ENCODE measurements around the gene UGT1A8.

The UGT1A8 gene

DNA sequence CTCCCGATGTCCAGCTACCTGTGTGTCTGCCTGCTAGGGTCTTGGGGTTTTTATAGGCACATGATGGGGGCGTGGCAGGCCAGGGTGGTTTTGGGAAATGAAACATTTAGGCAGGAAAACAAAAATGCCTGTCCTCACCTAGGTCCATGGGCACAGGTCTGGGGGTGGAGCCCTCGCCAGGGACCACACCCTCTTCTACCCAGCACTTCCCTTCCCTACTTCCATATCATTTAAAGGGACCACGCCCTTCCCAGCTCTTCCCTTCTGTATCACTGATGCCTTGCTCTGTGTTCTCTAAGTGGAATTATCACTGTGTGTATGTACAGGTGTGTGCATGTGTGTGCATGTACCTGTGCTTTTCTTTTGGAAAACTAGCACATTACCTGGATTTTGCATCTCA lies 149.0 kb downstream of the UGT1A8 start:
- no peak for DNase-seq (ENCODE audit: low read depth)

DNA sequence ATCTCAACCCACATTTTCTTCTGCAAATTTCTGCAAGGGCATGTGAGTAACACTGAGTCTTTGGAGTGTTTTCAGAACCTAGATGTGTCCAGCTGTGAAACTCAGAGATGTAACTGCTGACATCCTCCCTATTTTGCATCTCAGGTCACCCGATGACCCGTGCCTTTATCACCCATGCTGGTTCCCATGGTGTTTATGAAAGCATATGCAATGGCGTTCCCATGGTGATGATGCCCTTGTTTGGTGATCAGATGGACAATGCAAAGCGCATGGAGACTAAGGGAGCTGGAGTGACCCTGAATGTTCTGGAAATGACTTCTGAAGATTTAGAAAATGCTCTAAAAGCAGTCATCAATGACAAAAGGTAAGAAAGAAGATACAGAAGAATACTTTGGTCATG lies 150.6 kb downstream of the UGT1A8 start:
- DNase-seq (ENCODE audit: low read depth), result no peak

DNA sequence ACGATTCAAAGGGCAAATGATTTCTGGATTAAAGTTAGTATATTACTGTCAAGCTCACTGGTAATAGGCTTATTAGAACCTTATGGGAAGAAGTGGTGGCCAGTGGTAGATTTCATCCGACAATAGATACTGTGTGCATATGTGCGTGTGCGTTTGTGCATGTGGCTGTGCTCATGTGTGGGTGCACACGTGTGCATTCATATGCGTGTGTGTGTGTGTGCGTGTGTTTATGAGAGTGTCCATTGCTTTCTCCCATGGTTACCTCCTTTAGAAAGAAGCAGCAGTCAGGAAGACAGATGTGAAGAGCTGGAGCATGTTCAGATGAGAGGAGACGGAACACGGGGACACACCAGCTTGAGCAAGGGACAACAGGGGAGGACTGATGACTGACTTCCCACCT lies 151.8 kb downstream of the UGT1A8 start:
- no peak for DNase-seq (ENCODE audit: low read depth)

DNA sequence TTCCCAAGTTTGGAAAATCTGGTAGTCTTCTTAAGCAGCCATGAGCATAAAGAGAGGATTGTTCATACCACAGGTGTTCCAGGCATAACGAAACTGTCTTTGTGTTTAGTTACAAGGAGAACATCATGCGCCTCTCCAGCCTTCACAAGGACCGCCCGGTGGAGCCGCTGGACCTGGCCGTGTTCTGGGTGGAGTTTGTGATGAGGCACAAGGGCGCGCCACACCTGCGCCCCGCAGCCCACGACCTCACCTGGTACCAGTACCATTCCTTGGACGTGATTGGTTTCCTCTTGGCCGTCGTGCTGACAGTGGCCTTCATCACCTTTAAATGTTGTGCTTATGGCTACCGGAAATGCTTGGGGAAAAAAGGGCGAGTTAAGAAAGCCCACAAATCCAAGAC lies 154.7 kb downstream of the UGT1A8 start:
- no peak for DNase-seq (ENCODE audit: low read depth)

DNA sequence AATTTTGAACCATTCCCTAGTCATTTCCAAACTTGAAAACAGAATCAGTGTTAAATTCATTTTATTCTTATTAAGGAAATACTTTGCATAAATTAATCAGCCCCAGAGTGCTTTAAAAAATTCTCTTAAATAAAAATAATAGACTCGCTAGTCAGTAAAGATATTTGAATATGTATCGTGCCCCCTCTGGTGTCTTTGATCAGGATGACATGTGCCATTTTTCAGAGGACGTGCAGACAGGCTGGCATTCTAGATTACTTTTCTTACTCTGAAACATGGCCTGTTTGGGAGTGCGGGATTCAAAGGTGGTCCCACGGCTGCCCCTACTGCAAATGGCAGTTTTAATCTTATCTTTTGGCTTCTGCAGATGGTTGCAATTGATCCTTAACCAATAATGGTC lies 155.2 kb downstream of the UGT1A8 start:
- DNase-seq (ENCODE audit: low read depth), result no peak

DNA sequence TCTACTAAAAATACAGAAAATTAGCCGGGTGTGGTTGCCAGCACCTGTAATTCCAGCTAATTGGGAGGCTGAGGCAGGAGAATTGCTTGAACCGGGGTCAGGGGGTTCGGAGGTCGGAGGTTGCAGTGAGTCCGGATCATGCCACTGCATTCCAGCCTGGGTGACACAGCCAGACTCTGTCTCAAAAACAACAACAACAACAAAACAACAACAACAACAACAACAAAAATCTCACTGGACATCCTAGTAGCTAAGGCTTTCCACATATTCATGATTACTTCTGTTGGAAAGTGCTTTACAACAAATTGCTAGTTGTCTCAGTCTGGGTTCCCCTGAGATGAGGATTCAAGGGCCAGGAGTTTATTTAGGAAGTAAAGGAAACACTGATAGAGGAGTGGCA lies 156.4 kb downstream of the UGT1A8 start:
- DNase-seq (ENCODE audit: low read depth), result no peak

DNA sequence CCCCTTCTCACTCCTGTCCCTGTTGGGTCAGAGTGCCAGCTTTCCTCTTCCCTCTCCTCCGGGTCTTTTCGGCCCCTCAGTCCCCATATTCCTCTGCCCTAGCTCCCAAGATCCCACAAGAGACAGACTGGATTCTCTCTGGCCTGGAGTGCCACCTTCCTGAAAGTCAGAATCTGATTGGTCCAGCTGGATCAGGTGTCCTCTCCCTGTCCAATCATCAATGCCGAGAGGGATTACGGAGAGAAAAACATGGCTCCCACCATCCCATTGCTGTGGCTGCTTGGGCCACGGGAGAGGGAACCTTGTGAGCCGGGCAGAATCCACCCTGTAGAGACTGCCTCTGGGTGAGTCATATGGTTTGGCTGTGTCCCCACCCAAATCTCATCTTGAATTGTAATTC lies 158.0 kb downstream of the UGT1A8 start:
- DNase-seq (ENCODE audit: low read depth), result no peak

DNA sequence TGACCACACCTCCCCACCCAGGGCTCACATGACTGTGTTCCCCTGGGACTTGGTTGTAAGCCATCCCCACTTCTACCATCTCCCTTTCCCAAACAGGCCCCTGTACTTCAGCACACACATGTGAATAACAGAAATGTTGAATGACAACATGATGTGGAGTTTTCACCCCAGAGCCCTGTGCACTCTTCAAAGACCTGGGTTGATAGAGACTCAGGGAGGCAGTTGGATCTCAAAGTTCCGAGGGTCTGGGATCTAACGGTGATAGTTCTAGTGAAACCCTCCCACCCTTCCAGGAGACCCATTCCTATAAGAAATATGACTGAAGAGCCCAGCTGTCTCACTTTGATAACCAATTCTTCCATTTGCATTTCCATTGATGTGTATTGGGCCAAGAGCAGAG lies 160.6 kb downstream of the UGT1A8 start, which contains the start of gene MROH2A:
Gene MROH2A (plus strand): TSS at position 301 of the 400 bp plus-strand sequence. CDS start 1,029 bp downstream, outside the sequence.
- DNase-seq (ENCODE audit: low read depth), result no peak

DNA sequence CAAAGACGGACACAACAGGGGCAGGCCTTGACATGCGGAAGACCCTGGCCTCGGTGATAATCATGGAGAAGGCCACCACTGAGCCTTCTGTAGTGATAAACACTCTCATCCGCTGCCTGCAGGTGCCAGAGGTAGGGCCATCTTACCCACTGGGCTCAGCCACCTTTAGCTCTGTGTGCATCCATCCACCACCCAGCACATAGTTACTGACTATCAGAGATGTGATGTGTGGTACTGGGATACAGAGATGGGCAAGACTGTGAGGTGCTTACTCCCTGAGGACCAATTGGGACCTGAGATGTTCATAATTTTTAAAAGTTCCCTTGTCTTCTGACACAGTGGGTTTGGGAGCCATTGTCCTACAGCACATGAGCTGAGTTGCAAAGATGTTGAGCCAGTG lies 162.3 kb downstream of the UGT1A8 start:
- no peak for DNase-seq (ENCODE audit: low read depth)

DNA sequence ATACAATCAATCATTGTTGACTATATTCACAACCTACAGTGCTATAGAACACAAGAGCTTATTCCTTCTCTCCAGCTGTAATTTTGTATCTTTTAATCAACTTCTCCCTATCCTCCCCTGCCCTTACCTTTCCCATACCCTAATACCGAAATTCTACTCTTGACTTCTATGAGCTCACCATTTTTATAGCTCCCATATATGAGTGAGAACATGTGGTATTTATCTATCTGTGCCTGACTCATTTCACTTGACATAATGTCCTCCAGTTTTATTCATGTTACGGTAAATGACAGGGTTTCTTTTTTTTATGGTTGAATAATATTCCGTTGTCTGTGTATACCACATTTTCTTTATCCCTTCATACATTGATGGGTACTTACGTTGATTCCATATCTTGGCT lies 163.3 kb downstream of the UGT1A8 start:
- DNase-seq (ENCODE audit: low read depth), result no peak

DNA sequence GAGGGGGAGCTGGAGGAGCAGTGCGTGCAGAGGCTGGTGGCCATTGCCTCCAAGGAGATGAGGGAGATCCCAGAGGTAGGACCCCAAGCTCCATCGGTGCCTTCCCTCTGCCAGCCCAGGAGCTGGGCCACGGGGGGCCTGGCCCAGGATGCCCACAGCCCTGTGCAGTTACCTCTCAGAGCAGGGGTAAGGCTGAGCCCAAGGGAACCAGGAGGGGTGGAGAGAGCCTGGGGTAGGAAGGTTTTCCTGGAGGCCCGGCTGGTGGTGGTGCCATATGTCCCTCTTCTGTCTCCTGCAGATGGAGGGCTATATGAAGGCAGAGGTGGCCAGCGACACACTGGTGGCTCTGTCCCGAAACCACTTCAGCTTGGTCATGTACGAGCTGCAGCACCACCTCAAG lies 172.1 kb downstream of the UGT1A8 start:
- DNase-seq (ENCODE audit: low read depth), result no peak

DNA sequence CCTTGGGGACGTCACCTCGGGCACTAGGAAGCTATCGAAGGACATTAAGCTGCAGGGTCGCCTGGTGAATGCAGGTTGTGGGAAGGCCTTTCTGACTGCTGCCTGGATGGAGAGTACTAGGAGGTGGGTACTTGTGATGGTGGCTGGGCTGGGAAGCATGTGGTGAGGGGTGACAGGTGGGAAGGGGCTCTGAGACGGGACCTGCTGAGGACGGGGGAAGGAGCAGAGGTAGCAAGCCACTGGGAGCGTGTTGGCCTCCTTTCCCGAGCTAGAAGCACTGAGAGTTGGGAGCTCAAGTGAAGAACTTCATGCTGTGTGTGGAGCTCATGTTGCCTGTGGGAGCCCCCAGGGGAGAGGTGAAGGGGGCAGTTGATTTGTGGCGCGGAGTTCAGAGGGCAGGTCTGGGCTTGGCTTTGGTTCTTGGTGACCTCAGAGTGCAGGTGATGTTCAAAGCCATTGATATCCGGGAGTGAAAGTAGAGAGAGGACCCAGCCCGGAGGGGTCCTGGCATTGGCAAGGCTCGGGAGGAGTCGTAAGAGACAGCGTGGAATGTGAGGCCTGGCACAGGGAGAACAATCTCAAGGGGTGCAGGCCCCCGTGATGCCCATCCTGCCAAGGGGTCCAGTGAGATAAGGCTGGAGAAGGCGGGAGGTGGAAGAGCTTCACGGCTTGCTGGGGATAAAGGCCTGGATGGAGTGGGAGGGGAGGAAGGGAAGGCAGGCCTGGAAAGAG lies 173.9 kb downstream of the UGT1A8 start:
- no peak for DNase-seq (ENCODE audit: low read depth)

DNA sequence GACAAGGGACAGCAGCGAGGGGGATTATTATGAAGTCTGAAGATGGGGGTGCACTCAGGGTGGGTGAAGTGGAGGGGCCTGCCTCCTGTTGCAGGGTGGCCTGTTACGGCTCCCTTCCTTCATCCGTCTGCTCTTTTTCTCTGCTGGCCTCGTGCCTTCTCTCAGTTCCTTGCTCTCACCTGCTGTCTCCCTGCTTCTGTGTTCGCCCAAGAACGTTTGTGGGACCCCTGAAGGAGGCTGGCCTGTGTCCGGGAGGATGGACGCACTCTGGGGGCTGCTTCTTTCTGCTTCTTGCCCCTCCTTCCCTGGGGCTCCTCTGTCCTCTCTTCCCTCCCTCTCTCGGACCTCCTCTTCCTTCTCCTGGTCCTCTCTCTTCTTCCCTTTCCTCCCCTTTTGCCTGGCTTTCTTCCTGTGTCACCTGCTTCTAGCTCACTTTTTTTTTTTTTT lies 174.5 kb downstream of the UGT1A8 start:
- no peak for DNase-seq (ENCODE audit: low read depth)

DNA sequence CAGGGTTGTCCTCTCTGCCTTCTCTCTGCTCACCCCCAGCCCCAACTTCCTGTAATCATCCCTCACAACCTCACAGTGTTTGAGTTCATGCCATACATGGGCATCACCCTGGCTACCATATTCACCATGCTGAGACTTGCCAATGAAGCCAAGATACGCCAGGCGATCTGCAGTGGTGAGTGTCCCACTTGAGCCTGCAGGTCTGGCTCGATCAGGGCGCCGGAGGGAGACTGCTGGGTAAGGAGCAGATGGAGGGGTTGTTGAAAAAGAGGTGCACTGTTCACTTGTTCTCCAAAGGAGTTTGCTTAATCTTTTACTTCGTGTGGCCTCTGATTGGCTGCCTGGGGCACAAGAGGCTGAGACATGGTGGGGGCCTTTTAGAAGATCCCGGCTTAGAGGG lies 175.3 kb downstream of the UGT1A8 start:
- DNase-seq (ENCODE audit: low read depth), result no peak

DNA sequence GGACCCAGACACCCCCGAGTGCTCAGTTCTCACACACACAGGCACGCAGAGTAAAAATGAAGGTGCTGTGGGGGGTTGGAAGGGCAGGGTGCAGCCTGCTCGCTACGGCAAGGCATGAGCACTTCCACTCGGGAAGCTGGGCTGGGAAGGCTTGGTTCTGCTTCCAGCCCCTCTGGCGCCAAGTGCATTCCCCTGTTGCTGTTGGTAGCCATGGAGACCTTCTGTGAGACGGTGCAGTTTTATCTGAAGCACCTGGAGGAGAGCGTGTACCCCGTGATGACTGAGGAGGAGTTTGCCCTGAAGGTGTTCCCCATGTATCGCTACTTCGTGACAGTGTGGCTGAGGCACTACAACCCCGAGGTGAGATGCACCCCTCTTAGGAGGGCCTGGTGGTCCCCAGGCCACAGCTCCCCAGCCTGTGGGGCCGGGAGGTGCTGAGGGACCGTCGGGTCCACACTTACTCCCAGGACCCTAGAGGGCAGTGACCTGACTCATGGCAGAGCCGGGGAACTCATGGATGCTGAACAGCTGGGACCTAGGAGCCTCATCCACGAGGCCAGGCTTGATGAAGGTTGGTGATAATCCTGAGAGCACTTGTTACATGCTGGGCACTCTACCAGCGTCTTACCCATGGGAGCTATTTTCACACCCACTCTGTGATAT lies 176.2 kb downstream of the UGT1A8 start:
- no peak for DNase-seq (ENCODE audit: low read depth)

DNA sequence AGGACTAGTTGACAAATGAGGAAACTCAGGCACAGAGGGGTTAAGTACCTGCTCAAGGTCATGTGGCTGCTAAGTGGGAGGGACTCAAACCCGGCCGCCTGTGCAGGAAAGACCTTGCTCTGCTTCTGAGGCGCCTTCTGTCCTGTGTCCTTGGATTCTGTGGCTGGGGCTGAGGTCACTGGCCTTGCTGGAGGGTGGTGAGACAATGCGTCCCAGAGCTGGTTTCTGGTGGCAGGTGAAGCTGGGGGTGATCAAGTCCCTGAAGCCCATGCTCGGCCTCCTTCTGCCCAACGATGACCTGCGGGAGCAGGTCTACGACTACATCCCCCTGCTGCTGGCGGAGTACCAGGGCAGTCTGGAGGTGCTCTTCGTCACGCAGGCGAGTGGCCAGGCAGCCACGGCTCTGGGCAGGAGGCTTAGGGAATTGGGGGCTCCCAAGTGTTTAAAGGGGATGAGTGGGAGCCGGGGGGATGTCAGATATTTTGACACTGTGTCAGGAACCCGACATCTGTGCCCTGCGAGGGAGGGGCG lies 176.8 kb downstream of the UGT1A8 start:
- no peak for DNase-seq (ENCODE audit: low read depth)

DNA sequence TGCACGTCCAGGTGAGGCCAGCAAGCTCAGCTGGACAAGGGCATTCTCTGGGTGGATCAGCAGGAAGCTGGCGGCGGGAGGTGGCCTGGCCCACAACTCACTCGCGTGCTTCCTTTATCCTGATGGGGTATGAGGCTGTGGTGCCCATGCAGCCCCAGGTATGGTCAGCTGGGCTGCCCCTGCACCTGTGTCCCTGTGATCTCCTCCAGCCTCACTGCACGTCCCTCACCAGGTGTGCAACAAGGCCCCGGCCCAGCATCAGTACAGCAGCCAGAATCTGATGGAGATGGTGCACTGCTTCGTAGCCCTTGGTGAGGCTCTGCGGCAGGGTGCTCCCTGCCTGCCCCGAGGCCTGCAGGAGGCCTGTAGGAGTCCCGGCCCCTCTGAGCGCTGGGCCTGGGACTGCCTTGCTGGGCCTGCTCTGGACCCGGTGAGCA lies 178.3 kb downstream of the UGT1A8 start:
- DNase-seq (ENCODE audit: low read depth), result no peak

DNA sequence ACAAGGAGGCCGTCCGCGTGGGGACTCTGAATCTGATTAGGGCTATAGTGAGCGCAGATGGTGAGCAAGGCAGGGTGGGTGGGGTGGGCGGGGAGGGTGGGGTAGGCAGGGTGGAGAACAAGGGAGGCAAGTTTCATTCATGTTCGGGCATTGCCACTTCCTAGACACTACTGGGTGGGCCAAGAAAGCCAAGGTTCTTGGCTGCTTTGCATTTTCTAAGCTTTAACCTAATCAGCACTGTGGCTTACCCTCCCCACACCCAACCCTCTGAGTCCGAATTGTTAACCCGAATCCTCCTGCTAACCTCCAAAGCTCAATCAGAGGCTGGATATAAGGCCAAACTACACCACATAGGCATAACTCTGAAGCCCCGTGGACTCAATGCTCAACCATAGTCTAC lies 178.8 kb downstream of the UGT1A8 start:
- no peak for DNase-seq (ENCODE audit: low read depth)

DNA sequence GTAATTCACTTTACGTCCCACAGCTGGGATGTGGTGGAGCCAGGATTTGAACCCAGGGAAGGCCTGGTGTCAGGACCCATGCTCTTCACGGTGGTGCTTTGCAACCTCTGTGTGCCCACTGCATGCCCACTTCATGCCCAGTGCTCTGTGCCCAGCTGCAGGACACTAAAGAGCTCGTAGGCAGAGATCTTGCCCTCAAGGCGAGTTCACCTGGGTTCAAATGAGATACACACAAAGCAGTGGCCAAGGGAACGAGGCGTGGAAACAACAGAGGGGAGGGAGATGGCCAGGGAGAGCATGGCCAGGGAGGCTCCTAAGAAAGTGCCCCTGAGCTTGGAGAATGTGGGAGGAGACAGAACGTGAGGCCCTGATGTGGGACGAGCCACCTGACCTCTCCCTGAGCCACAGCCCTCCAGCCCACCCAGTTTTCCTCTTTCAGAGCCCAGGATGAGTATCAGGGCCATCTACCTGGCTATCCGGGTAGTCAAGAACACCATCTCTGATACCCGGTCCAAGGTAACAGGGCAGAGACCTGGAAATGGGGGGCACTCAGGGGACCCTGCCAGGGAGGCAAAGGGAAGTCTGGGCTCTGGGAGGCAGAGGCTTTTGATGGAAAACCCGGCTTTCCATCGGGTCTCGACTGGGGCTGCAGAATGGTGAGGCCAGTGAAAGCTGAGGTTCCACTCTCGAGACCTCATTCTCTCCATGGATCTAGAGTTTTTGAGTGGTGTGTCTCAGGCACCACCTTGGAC lies 181.1 kb downstream of the UGT1A8 start:
- no peak for DNase-seq (ENCODE audit: low read depth)

DNA sequence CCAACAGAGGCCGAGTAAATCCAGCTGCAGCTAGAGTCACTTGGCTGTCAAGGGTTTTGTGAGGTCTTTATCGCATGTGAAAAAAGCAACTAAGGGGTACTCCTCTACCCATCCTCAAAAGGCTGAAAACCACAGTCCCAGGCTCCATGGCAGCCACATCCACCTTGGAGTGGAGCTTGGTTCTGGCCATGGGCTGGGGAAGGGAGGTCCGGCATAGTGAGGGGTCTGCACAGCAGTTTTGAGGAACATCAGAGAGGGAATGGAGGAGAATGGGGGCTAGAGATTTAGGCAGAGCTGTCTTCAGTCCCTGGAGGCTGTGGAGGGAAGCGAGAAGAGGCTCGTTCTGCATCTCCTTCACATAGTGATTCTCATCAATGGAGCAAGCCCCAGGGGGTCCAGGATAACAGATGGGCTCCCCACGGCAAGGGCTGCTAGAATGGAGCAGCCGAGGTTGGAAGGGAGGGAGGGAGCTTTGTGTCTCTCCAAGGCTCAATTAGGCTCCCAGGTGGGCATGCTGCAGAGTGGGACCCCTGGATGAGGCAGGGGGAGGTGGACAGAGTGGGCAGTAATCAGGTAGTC lies 181.7 kb downstream of the UGT1A8 start:
- DNase-seq (ENCODE audit: low read depth), result no peak

DNA sequence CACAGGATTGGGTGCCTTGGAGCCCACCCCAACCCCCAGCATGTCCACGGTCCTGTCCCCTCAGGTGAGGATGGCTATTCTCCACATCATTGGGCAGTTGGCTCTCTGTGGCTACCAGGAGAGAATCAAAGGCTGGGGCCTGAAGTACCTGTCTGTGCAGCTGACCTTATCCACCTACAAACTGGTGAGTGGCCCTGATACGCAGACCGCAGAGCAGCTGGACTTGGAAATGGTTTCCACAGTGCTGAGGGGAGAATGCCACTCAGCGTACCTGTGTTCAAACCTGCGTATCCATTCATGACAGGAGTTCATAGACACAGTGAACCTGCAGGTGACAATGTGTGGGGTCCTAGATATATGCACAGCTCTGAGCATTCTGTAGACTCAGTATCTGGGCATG lies 182.3 kb downstream of the UGT1A8 start:
- no peak for DNase-seq (ENCODE audit: low read depth)

DNA sequence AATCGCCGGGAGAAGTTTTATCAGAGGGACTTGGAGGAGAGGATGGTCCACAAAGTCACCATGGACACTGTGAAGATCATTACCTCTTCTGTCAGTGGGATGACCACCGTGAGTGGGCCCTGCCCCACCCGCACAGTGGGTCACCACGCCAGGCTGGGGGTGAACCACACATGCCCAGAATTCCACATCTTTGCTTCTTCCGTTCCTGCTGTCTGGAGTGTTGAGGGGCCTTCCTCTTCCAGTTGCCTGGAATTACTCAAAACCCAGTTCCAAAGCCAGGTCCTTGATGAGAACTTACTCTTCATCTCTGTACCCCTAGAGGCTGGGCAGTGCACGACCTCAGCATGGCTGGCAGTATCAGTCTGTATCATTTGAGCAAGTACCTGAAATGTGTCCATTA lies 182.8 kb downstream of the UGT1A8 start:
- DNase-seq (ENCODE audit: low read depth), result no peak
